Stimulated activated CD4-positive, alpha-beta T cell treated with anti-CD3 and anti-CD28 coated beads, Interleukin-4, amount 100 ng/mL, for 1 hour (primary cell): ENCODE data around the gene SSH3.
A peak's percentile ranks its signal among the peaks of the same experiment; 100 is the strongest.

Source experiments
- DNase-seq: peaks from one replicate; pipeline ENCODE4 v3.0.0-alpha.2; 2020

The SSH3 gene

DNA sequence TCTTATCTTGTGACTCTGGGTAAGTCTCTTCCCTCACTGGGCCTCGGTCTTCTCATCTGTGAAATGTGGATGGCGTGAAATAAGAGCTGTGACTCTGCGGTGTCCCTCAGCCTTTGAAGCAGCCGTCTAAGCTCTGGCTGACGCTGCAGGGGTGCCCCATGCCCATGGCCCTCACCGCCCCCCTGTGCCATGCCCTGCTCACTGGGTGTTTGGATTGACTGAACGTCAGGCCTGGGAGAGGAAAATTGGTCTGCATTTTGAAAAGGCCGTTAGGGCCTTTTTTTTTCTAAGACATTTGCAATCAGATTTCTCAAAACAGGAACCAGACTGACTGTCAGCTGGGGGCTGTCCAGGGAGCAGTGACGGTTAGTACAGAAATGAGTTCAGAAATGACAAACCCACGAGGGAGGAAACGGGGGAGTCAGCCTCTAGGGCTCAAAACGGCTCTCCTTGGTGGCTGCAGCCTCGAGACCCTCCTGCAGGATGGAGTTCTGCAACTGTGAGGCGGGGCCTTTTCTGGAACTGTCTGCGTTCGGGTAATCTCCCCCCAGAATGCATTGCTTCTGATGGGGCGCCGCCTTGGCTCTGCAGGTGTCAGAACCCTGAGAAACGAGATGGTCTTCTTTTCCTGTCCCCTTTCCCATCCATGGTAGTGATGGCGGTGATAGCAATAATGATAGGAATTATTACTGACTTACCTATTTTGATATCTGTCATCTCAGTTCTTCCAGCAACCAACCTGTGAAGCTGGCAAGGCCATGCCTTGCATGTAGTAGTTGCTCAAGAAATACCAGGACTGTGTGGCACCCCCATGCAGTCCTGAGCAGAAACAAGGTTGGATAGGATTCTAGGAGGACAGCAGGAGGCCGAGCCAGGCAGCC lies 35.0 kb upstream of the SSH3 start:
- DNase-seq = peak; percentile 58

DNA sequence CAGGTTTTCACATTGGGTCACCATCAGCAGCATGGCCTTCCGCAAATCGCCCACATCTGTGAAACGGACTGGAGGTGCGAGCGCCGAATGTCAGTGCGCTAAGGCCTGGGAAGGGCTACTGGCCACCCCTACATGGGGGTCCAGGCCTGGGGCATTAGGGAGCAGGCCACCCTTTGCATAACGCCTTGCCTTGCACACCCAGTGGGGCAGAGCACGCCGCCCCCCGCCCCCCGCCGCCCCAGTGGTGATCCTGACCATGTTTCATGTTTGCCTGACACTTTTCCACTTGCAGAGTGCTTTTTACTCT lies 34.4 kb upstream of the SSH3 start:
- no peak for DNase-seq

DNA sequence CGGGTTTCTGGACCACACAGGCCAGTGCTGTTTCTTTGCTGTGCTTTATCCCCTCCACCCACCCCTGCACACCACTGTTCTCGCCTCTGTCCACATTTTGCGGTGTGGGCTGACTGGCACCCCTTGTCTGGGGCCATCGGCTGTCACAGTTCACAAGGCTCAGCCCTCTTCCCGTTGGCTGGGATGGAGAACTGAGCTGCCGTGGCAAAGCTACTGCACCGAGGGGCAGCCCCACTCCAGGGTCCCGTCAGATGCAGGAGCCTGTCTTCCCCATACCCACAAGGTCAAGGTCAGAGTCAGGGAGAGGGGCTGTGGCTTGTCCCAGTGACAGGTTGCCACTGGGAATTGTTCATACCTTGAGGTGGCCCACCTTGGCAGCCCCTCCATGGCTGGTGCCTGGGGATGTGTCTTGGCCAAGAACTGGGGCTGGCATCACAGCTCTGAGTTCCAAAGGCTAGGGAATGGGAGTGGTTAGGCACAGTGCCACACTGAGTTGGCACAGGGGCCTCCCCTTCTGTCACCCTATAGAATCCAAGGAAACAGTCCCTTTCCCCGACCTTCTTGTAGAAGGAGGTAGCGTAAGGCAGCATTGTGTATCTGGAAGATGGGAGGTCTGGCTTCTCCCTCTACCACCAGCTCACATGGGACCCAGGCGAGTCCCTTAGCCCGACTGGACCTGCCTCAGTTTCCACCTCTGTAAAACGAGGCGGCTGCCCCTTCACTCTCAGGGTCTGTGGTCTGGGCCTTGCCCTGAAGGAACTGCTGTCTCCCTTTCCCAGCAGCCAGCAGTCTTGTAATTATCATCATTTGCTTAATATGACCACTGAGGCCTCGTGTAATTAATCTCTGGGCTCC lies 33.7 kb upstream of the SSH3 start:
- DNase-seq = no peak

DNA sequence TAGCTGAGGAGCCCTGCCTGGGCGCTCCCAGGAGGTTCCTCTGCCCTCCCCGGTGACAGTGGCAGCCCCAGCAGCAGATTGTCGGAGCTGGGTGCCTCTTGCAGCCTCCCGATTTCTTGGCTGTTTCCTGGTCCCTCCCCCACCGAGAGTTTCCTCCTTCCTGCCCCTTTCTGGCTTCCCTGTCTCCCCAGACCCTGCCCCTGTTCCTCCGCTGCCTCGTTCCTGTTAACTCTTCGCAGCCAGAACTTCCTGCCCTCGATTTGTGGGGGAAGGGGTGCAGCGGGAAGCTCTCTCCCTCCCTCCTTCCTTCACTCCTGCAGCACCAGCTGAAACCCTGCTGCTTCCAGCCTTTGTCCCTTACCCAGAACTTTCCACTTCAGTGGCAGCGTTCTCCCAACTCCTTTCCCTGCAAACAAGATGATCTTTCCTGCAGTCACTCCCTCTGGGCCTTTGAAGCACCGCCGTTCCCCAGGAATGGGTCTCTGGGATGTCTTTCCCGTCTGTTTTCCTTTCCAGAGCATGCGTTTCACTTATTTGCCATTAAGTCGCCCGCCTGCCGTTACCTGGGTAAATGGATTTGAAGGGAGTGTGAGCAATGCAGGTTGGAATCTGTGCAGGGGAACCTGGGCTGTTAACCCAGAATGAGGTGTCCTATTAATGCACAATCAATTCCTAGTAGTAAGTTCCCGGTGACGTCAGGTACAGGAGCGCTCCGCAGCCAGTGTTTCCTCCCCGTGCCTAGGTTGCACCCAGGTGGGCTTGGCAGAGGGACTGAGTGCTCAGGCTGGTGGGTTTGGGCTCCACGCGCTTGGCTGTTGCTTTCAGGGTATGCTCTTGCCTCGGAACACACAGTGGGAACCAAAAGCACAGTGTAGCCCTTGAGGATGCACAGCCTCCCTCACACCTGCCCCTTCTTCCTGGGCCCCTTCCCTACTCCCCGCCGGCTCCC lies 32.8 kb upstream of the SSH3 start:
- no peak for DNase-seq

DNA sequence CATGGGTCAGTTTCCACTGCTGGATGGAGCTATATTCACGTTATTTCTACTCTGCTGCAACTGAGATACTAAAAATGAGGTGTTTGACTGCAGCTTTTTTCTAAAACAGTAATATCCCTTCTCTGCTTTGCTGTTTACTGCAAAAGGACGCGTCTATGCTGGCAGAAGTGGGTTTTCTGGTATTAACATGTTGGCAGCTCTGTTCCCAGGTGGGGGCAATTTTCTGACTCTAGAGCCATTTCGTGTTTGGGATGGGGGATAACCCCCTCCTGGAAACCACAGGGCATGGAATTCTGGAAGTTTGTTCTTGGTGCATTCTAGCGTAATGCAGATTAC lies 32.2 kb upstream of the SSH3 start:
- no peak for DNase-seq

DNA sequence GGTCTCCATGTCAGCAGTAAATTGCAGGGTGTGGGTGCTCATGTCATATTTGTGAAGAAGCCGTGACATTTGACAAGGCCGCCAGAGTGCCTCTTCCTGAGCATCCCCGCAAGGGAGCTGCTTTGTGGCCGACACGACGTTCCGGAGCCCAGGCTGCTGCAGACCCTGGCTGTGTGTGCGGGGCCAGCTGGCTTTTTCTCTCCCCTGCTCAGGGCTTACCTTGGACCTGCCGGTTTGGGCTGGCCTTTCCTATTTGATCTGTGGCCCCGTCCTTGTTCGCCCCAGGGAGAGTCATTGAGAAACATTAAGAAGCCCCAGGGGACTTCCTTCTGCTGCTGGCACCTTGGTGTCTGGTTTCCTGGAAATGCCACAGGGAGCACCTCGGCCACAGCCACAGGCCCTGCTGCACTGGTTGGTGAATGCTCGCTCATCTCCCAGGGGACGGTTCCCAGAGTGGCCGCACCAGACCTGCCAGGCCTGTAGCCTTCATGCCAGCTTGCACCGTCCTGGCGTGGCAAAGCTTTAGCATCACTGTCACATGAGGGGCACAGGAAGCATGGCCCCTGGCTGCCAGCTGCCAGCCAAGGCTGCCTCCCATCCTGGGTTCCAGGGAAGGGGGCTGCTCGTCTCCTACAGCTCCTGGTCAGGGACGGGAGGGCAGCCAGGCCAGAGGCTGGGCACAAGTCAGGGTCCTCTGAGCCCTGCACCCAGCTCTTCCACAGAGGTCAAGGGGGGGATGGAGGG lies 31.6 kb upstream of the SSH3 start:
- DNase-seq = peak; percentile 49

DNA sequence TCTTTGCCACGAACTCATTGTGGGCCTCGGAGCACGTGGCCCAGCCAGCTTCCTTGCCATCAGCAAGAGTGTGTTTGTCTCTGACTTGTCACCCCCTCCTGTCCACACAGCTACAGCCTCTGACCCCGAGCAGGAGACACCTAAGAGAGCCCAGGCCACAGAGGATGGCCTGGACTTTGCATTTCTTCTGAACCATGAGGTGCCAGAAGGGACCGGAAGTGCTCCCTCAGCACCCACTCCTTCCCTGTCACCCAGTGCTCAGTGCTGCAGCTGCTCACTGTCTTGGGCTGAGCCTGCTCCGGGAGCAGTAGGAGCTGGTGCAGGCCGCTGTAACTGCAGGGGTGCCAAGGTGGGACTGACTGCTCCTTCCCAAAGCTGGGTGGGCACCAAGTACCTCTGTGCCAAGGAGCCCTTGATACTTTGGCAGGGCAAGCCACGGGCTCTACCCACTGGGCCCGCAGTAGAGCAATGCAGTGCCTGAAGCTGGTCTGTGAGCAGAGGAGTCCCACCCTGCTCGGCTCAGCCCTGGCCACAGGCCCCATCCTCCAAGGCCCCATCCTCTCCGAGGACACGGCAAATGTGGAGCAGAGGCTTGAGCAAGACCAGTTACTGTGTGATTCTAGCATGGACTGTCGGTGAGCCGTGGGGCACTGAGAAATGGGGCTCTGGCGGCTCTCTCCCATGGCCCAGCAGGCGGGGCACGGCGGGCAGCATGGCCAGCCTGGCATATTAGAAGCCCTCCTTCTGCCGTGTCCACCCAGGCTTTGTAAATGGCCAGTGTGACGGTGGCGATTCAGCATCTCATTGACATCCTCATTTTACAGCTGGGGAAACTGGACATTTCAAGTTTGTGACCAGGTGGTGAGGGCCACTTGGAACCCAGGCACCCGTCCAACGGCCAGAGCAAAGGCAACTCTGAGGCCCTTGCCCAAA lies 30.7 kb upstream of the SSH3 start:
- peak; percentile 49 for DNase-seq

DNA sequence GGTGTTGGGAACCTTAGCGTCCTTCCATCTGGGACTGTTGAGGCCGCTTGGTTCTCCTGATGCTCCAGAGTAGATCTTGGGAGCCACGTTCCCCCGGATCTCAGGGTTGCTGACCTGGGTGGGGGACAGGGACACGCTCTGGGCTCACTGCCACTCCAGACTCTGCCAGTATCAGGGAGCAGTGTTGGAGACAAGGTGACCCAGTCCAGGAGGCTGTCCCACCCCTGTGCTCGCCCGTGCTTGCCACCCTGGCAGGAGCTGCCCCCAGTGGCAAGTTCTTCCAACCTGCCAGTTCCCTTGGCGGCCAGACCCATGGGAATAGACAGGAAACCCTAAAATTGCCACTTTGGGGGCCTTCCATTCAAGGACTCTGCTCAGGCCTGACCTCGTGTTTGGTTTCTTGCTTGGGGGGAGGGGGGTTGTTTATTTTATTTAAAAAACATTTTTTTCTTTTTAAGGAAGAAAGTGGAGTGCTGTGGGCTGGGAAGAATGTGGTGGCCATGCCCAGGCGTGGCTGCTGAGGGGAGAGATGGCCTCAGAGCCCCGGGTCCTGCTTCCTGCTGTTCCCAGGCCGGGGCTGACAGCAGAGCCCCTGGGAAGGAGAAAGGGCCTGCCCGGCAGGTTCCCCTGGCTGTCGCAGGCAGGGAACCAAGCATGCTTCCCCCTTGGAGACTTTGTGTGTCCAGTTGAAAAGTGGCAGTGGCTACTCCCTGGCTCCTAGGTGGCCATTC lies 29.9 kb upstream of the SSH3 start:
- no peak for DNase-seq

DNA sequence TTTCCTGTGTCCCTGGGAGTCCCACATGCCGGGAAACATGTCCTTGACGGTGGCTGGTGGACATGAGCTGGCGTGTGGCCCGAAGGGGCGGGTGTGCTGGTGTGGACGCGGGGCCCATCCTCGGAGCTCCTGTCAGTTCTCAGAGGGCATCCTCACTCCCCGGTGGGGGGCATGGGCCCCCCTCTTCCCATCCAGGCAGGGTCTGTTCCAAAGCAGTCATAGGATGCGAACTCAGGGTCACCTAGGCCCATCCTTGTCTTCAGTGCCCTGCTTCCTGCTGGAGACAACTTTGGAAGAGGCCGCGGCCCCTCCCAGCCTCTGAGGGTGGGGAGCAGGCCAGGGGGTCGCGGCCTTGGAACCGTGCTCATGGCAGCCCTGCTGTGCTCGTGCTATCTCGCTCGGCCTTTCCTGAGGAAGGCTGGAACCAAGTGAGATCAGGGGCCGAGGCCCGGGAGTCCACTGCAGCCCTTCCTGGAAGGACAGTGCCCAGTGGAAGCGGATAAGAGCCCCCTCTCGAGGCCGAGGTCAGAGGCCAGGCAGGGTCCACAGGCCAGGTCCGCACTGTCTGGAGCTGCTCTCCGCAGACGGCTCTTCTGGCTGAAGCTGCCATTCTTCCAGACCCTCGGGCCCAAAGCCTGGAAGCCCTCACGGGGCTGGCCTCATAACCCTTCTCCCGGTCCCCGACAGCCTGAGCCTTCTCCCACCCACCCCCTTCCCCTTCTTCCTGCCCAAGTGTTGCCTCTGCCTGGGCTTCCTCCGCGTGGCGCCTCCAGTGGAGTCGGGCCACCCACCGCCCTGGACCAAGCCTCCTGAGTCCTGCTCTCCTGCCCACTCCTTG lies 28.3 kb upstream of the SSH3 start:
- DNase-seq = no peak

DNA sequence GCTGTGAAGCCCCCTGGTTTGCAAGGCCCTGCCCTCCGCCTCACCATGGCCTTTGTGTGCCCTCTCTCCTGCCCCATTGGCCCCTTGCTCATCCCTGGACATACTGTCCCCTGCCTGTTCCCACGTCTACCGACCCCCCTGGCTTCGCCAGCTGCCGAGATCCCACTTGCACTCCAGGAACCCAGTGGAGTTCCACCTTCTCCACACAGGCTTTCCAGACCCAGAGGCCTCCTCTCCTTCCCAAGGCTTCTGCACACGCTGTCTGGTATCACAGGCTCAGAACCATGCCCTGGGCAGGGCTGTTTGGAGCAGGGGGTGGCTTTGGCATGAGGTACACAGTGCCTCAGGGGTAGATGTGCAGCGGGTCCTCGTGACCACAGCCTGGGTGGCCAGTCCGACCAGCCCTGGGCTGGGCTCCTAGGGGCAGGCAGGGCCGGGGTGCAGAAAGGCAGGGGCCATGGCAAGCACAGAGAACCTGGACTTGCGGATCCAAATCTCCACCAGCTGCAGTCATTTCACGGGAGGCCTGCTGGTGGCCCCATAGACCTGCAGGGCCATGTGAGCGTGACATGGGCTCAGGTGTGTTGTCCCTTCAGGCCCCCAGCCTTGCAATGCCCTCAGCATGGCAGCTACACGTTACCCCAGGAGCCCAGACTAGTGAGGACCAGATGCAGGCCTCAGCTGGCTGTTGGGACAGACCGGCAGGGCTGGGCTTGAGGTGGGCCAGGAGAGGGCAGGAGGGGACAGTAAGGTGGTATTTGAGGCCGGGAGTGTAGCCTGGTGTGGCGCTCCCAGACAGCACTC lies 27.5 kb upstream of the SSH3 start:
- DNase-seq = no peak

DNA sequence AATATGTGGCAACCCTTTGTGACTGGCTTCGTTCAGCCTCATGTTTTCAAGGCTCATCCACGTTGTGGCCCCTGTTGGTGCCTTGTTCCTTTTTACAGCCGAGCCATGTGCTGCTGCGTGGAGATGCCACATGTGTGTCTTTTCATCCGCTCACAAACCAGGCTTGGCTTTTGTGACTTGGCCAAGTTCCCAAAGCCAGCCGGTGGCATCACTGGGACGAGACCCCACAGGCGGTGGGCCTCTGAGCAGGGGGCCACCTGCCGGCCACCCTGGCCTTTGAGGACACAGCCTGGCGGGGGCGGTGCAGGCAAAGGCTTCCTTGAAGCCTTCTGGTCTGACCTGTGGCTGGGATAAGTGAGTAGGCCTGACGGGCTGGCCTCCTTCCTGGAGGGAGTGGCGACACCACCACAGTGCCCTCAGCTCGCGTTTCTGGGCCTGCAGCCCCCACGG lies 26.5 kb upstream of the SSH3 start:
- DNase-seq = peak; percentile 40

DNA sequence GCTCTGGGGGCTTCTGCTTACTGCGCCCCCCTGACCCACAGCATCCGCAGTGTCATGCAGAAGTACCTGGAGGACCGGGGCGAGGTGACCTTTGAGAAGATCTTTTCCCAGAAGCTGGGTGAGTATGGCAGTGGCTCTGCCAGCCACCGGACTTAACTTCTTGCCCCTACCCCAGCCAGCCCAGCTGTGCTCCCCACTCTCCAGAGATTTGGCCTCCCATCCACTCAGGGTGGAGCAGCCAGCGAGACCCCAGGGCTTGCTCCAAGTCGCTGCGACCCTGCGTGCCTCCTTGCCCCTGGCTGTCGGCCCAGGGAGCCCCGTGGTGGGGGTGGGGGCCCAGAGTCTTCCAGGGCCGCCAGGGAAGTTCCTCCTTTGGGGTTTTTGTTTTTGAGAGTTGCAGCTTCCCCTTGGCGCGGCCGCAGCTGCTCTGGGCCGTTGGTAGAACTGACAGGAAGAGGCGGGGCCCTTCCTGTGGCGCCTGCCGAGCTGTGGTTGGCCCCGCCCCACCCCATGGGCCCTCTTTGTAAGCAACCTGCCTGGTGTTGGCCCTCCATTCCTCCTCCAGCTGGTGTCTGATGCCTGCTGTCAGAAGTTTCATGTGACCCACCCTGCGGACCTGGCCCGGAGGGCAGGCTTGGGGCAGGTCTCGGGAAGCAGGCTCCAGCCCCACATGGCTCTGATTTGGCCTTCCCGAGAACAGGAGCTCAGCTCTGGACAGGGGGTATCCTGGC lies 25.9 kb upstream of the SSH3 start:
- peak; percentile 90 for DNase-seq

DNA sequence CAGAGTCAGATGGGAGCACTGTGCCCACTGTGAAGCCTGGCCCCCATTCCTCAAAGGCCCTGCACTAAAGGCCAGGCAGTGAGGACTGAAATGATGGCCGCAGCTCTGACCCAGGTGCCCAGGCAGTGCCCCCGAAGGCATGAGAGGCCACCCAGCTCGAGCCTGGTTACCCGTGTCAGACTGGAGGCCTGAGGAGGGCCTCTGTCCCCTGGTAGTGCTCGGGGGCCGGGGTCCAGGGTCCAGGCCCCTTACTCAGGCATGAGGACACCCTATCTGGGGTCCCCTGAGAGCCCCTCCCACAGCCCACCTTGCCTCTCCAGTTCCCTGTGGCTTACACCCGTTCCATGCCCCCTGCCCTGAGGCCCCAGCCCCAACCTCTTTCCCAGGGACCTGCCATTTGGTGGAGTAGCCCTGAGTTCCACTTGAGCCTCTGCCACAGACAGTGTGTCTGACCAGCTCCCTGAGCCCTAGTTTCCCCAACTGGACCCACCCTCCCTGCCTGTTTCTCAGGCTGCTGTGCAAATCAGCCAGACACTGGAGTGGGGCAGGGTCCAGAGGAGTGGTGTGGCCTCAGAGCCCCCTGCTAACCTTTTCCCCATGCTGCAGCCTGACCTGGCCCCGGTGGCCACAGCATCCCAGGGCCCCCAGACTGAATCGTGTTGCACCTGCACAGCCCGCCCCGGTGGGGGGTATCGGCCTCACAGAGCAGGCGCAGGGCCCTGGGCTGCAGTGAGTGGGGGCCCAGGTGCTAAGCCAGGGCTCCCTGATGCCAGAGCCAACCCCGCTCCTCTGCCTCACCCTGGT lies 25.0 kb upstream of the SSH3 start:
- DNase-seq = no peak

DNA sequence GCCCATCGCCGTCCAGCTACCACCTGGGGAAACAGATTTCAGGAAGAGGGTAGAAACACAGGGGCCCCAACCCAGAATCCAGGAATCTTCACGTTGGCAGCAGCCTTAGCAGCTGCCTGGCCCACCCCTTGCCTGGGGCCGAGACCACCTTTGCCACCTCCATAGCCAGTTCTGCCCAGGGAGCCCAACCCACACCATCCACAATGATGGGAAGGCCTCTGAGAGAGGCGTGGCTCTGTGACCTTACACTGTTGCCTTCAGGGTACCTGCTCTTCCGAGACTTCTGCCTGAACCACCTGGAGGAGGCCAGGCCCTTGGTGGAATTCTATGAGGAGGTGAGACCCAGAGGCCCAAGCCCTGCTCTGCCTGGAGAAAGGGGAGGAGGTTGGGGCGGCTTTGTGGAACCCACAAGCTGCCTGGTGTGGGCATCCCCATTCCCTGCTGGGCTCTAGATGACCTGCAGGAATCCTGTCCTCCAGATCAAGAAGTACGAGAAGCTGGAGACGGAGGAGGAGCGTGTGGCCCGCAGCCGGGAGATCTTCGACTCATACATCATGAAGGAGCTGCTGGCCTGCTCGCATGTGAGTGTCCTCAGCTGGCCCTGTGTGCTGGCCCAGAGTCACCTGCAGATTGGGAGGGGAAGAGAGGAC lies 24.3 kb upstream of the SSH3 start:
- no peak for DNase-seq

DNA sequence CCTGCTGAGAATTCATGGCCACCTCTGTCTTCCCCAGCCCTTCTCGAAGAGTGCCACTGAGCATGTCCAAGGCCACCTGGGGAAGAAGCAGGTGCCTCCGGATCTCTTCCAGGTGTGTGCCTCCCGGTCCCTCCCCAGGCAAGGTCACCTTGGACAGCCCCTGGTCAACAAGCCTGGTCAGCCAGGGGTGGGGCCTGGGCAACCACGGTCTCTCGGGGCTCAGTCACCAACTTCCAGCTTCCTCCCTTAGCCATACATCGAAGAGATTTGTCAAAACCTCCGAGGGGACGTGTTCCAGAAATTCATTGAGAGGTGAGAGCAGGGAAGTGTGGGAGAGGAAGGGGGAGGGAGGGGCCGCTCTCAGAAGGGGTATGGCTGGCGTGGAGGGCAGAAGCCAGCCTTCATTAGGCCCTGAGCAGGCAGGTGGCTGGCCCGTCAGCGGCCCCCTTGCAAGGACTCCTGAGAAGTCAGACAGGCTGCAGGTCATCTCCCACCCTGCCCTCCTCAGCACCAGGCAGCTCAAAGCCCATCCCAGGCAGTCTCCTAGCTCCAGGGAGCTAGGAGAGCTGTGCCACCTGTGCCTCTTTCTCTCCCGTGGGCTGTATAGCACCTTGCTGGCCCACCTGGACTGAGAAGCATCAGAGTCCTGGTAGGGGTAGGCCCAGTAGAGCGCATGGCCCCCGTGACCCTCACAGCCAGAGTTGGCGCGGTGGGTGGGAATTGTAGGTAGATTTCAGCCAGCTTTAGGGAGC lies 23.6 kb upstream of the SSH3 start:
- no peak for DNase-seq

DNA sequence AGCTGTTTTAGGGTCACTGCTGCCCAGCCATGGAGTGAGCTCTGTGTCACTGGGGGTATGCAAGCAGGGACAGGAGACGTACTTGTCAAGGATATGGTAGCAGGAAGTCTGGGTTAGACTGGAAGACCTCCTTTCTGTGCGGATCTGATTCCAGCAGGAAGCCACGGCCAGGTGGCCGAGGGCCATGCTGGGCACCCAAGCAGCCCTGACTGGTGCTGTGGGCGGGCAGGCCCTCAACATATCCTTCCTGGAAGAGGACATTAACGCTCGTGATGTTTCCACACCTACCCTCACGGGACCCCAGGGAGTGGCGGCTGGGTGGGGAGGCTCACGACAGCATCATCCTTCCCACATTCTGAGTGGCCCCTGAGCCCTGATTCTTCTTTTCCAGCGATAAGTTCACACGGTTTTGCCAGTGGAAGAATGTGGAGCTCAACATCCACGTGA lies 23.0 kb upstream of the SSH3 start:
- DNase-seq = peak; percentile 0
